Uterus (tissue), 4 donors: ENCODE data around the gene DYNLT5. TPM values are rescaled to one million over a fixed set of nuclear protein-coding genes. Genes with fewer than 3 reads are reported as not detected.

Experiments used
- DNase-seq, 2 donors: peaks; one replicate each; pipeline ENCODE4 v3.0.0-alpha.2; 2019 to 2020
- H3K27ac ChIP-seq, 2 donors: fragments of 200-600 bp; sonication (generic); 1 replicate in 1 of 2; 2 replicates in 1 of 2; pipeline ENCODE4 v1.5.1; 2016 to 2018
- H3K27me3 ChIP-seq, 2 donors: fragments of 200-600 bp; sonication (generic); one replicate each; pipeline ENCODE4 v1.5.1; 2018 to 2019; ENCODE audit warnings: control low read depth in 1 of 2
- H3K36me3 ChIP-seq, 2 donors: fragments of 200-600 bp; sonication (generic); one replicate each; pipeline ENCODE4 v1.5.1; 2019; ENCODE audit warnings: control low read depth in 1 of 2
- H3K4me1 ChIP-seq, 2 donors: fragments of 200-600 bp; sonication (generic); one replicate each; pipeline ENCODE4 v1.5.1; 2018 to 2019; ENCODE audit warnings: control low read depth in 1 of 2
- H3K4me3 ChIP-seq, 2 donors: fragments of 200-600 bp; sonication (generic); 1 replicate in 1 of 2; 2 replicates in 1 of 2; pipeline ENCODE4 v1.5.1; 2018 to 2019; ENCODE audit warnings: mild to moderate bottlenecking in 1 of 2
- H3K9me3 ChIP-seq, 2 donors: fragments of 200-600 bp; sonication (generic); one replicate each; pipeline ENCODE4 v1.5.1; 2019; ENCODE audit warnings: control low read depth in 1 of 2
- CTCF ChIP-seq, 4 experiments: fragments of 200-600 bp in 2 of 4; fragments of 450-650 bp in 2 of 4; sonication (generic) in 2 of 4; IDR thresholded peaks; one replicate each; pipeline ENCODE4 v1.5.1; 2016 to 2019; ENCODE audit warnings: antibody characterized with exemption in 4 of 4, mild to moderate bottlenecking in 2 of 4, moderate library complexity in 1 of 4
- POLR2A ChIP-seq, 2 donors: fragments of 450-650 bp; IDR thresholded peaks; one replicate each; pipeline ENCODE4 v1.6.1; 2016; ENCODE audit warnings: antibody characterized with exemption in 2 of 2, mild to moderate bottlenecking in 1 of 2, moderate library complexity in 1 of 2
- intact Hi-C: fragments of 100-400 bp; cut with DNase I; formaldehyde crosslinking; loops from one replicate; pipeline ENCODE4 v1.15.1; 2023; ENCODE audit warnings: low total_unique reads
- total RNA-seq, 4 donors: library from RNA; depleted of rRNA in 3 of 4; stranded (reverse); fragments of >200 nt in 3 of 4; gene quantifications; one replicate each; pipeline versions ENCODE4 v1.1.0 to v1.2.4, GENCODE V29; 2014 to 2023
- donor health status: DM: yes; HTN: yes; CAD: no.

DYNLT5 gene
- total RNA-seq, 4 donors from 2014 or later = 1.3 to 1.5 TPM; not detected in 2

GRCh38 chr1:66770240-66770639 is 18.0 kb downstream of the DYNLT5 start:
- H3K4me1 ChIP-seq = no peaks in the 10 kb centered on the region
- no peak for TF ChIP-seq POLR2A (IDR thresholded peaks at IDR 0.05)
- no peak for TF ChIP-seq CTCF (IDR thresholded peaks at IDR 0.05)
- H3K36me3 ChIP-seq = no peaks in the 10 kb centered on the region
- no peaks in the 10 kb centered on the region for H3K27me3 ChIP-seq
- intact Hi-C loops = no loop called here
- no peak overlapping the region for H3K4me3 ChIP-seq
- no peaks in the 10 kb centered on the region for H3K9me3 ChIP-seq
- H3K27ac ChIP-seq = no peak overlapping the region
- DNase-seq = no peak

GRCh38 chr1:66770694-66771093 is 18.4 kb downstream of the DYNLT5 start:
- no peak for DNase-seq
- Histone ChIP-seq H3K36me3 (no peaks in the 10 kb centered on the region), H3K4me3 (no peak overlapping the region), H3K27me3 (no peaks in the 10 kb centered on the region), H3K9me3 (no peaks in the 10 kb centered on the region), H3K4me1 (no peaks in the 10 kb centered on the region), H3K27ac (no peak overlapping the region)
- intact Hi-C loops = no loop called here
- TF ChIP-seq CTCF (IDR thresholded peaks at IDR 0.05) (no peak), POLR2A (IDR thresholded peaks at IDR 0.05) (no peak)

DNA sequence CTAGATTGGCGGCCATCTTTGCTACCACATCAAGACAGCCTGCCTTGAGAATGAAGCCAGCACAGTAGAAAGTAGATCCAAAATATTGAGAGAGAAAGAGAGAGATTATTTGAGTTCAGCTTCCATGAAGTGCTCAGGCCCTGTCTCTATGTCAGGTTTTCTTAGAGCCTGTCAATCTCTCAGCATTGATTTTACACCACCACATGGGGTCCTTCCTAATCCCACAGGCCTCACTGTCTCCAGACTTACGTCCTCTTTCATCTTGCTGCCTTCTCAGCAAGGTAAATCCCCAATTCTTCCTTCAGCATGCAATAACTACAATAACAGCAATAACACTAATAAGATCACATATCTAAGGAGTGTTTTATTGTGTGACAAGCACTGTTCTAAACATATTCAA is 21.0 kb downstream of the DYNLT5 start:
- no peaks in the 10 kb centered on the region for H3K4me1 ChIP-seq
- H3K27ac ChIP-seq = no peak overlapping the region
- no peaks in the 10 kb centered on the region for H3K36me3 ChIP-seq
- H3K4me3 ChIP-seq = no peak overlapping the region
- no peaks in the 10 kb centered on the region for H3K9me3 ChIP-seq
- no peaks in the 10 kb centered on the region for H3K27me3 ChIP-seq
- no peak for TF ChIP-seq CTCF (IDR thresholded peaks at IDR 0.05)
- no peak for TF ChIP-seq POLR2A (IDR thresholded peaks at IDR 0.05)
- DNase-seq = no peak
- intact Hi-C loops = no loop called here

DNA sequence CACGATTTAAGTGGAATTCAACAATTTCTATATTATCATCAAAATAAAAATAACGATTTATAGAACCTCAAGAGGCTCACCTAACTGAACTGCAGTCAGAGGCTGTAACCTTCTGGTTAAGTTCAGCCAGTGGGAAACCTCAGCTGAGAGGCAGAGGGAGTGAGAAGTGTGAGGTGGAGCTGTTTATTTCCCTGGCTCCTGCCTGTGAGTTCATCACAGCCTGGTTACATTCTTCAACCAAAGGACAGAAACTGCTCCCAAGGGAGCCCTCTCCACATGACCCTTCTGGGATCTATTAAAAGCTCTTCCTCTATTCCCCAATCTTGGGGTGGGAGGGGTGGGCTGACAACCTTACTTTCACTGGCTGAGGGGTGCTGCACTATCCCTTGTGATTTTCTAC is 22.2 kb downstream of the DYNLT5 start:
- no peak overlapping the region for H3K4me3 ChIP-seq
- H3K27me3 ChIP-seq = no peaks in the 10 kb centered on the region
- no peak for DNase-seq
- intact Hi-C loops = no loop called here
- H3K9me3 ChIP-seq = no peaks in the 10 kb centered on the region
- H3K36me3 ChIP-seq = no peaks in the 10 kb centered on the region
- H3K27ac ChIP-seq = no peak overlapping the region
- H3K4me1 ChIP-seq = no peaks in the 10 kb centered on the region
- TF ChIP-seq POLR2A (IDR thresholded peaks at IDR 0.05) = no peak

- intact Hi-C loops = no loop called here
- Histone ChIP-seq H3K4me3 (no peak overlapping the region), H3K4me1 (no peaks in the 10 kb centered on the region), H3K36me3 (no peaks in the 10 kb centered on the region), H3K27me3 (no peaks in the 10 kb centered on the region), H3K9me3 (no peaks in the 10 kb centered on the region), H3K27ac (no peak overlapping the region)
- no peak for DNase-seq
- no peak for TF ChIP-seq POLR2A (IDR thresholded peaks at IDR 0.05)
- no peak for TF ChIP-seq CTCF (IDR thresholded peaks at IDR 0.05)
Measured at GRCh38 chr1:66775646-66776045, 23.4 kb downstream of the DYNLT5 start.

DNA sequence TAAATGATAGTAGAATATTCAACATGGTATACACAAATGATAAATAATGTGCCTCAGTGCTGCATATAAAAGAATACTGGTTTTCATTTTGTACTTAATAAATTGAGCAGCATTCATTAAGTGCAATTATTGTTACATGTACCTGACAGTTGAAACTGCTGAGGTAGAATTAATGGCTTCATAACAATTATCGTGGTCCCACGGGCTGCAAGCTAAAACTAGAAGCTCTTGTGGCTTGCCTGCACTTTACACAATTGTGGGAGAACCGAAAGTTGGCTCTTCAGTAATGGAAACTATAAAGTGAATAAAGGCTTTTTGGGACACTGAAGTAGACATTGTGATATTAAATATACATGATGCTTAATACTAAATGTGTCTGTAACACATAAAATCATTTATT is 25.6 kb downstream of the DYNLT5 start:
- no peak overlapping the region for H3K27ac ChIP-seq
- no peaks in the 10 kb centered on the region for H3K9me3 ChIP-seq
- no peaks in the 10 kb centered on the region for H3K36me3 ChIP-seq
- H3K27me3 ChIP-seq = no peaks in the 10 kb centered on the region
- intact Hi-C loops = no loop called here
- no peak for TF ChIP-seq CTCF (IDR thresholded peaks at IDR 0.05)
- TF ChIP-seq POLR2A (IDR thresholded peaks at IDR 0.05) = no peak
- H3K4me1 ChIP-seq = no peaks in the 10 kb centered on the region
- no peak for DNase-seq
- H3K4me3 ChIP-seq = no peak overlapping the region
